Measurements from ENCODE around the gene ISG15.
"Not testable (repeated sequence)": the region's sequence is repeated elsewhere in the genome, so short reads cannot be mapped to it uniquely, and the experiment has no call there.

The ISG15 gene

GRCh38 chr1:1046767-1047166 lies 33.5 kb downstream of the ISG15 start:
- no peak for DNase-seq (ENCODE audit: low read depth)

- no peak for DNase-seq (ENCODE audit: low read depth)
These were observed 34.1 kb downstream of the ISG15 start for GRCh38 chr1:1047407-1047806.

- no peak for DNase-seq (ENCODE audit: low read depth)
These were observed 34.7 kb downstream of the ISG15 start for GRCh38 chr1:1047963-1048362.

GRCh38 chr1:1048765-1049164 lies 35.5 kb downstream of the ISG15 start:
- no peak for DNase-seq (ENCODE audit: low read depth)

GRCh38 chr1:1049318-1050165 lies 36.2 kb downstream of the ISG15 start:
- no peak for DNase-seq (ENCODE audit: low read depth)

GRCh38 chr1:1050577-1051052 lies 37.3 kb downstream of the ISG15 start:
- DNase-seq (ENCODE audit: low read depth), result no peak

GRCh38 chr1:1051127-1051810 lies 38.0 kb downstream of the ISG15 start:
- DNase-seq (ENCODE audit: low read depth), result no peak

- DNase-seq (ENCODE audit: low read depth), result no peak
These were observed 38.9 kb downstream of the ISG15 start for GRCh38 chr1:1052003-1052840.

GRCh38 chr1:1053022-1053421 lies 39.7 kb downstream of the ISG15 start:
- DNase-seq (ENCODE audit: low read depth), result no peak

GRCh38 chr1:1053682-1054081 lies 40.4 kb downstream of the ISG15 start:
- no peak for DNase-seq (ENCODE audit: low read depth)

GRCh38 chr1:1054099-1054700 lies 40.9 kb downstream of the ISG15 start:
- no peak for DNase-seq (ENCODE audit: low read depth)

GRCh38 chr1:1054971-1055370 lies 41.7 kb downstream of the ISG15 start:
- DNase-seq (ENCODE audit: low read depth), result no peak

GRCh38 chr1:1055841-1056736 lies 42.8 kb downstream of the ISG15 start:
- no peak for DNase-seq (ENCODE audit: low read depth)

- not testable (repeated sequence) for DNase-seq (ENCODE audit: low read depth)
These were observed 44.4 kb downstream of the ISG15 start for GRCh38 chr1:1057769-1058087.

GRCh38 chr1:1058088-1058905 lies 45.0 kb downstream of the ISG15 start:
- no peak for DNase-seq (ENCODE audit: low read depth)

GRCh38 chr1:1058921-1059493 lies 45.7 kb downstream of the ISG15 start:
- DNase-seq (ENCODE audit: low read depth), result no peak

GRCh38 chr1:1059494-1060280 lies 46.4 kb downstream of the ISG15 start:
- no peak for DNase-seq (ENCODE audit: low read depth)

- no peak for DNase-seq (ENCODE audit: low read depth)
These were observed 47.1 kb downstream of the ISG15 start for GRCh38 chr1:1060281-1061000.

Data from CMK (cell line).